ENCODE results near the gene INPP5E.

- TF ChIP-seq CTCF (IDR thresholded peaks at IDR 0.05): no peak
- no peak for TF ChIP-seq ZFX (IDR thresholded peaks at IDR 0.05; ENCODE audit: borderline replicate concordance)
Observed at GRCh38 chr9:136381966-136382513, 57.6 kb downstream of the INPP5E start.
